ENCODE data around the gene STXBP6. TPM values are rescaled to one million over a fixed set of nuclear protein-coding genes. Genes with fewer than 3 reads are reported as not detected.

The STXBP6 gene
- total RNA-seq, 1 donor from 2014 or later = 0.63 TPM

- no peak overlapping the region for H3K4me3 ChIP-seq (ENCODE audit: low read depth, low read length)
- DNase-seq (ENCODE audit: low read depth) = no peak
- TF ChIP-seq CTCF (conservative IDR thresholded peaks at IDR 0.05; ENCODE audit: low read depth, low read length) = no peak
These were observed 52.8 kb downstream of the STXBP6 start for GRCh38 chr14:24996930-24997725.

- no peak for TF ChIP-seq CTCF (conservative IDR thresholded peaks at IDR 0.05; ENCODE audit: low read depth, low read length)
- H3K4me3 ChIP-seq (ENCODE audit: low read depth, low read length) = no peak overlapping the region
- DNase-seq (ENCODE audit: low read depth) = no peak
These were observed 54.9 kb downstream of the STXBP6 start for GRCh38 chr14:24995016-24995415.

- H3K4me3 ChIP-seq (ENCODE audit: low read depth, low read length) = no peak overlapping the region
- no peak for TF ChIP-seq CTCF (conservative IDR thresholded peaks at IDR 0.05; ENCODE audit: low read depth, low read length)
- no peak for DNase-seq (ENCODE audit: low read depth)
These were observed 56.3 kb downstream of the STXBP6 start for GRCh38 chr14:24993631-24994030.

GRCh38 chr14:24992624-24993360 is 57.2 kb downstream of the STXBP6 start:
- H3K4me3 ChIP-seq (ENCODE audit: low read depth, low read length) = no peak overlapping the region

GRCh38 chr14:24991821-24992220 is 58.1 kb downstream of the STXBP6 start:
- no peak for TF ChIP-seq CTCF (conservative IDR thresholded peaks at IDR 0.05; ENCODE audit: low read depth, low read length)
- DNase-seq (ENCODE audit: low read depth) = no peak
- H3K4me3 ChIP-seq (ENCODE audit: low read depth, low read length) = no peak overlapping the region

More at GRCh38 chr14:24992624-24993360, 57.2 kb downstream of the STXBP6 start:
- no peak for DNase-seq (ENCODE audit: low read depth)
- no peak for TF ChIP-seq CTCF (conservative IDR thresholded peaks at IDR 0.05; ENCODE audit: low read depth, low read length)

- TF ChIP-seq CTCF (conservative IDR thresholded peaks at IDR 0.05; ENCODE audit: low read depth, low read length) = no peak
These were observed 58.7 kb downstream of the STXBP6 start for GRCh38 chr14:24991288-24991687.

More at GRCh38 chr14:24991288-24991687, 58.7 kb downstream of the STXBP6 start:
- no peak for DNase-seq (ENCODE audit: low read depth)
- no peak overlapping the region for H3K4me3 ChIP-seq (ENCODE audit: low read depth, low read length)
